ENCODE data around the gene BACE1. TPM values are rescaled to one million over a fixed set of nuclear protein-coding genes. Genes with fewer than 3 reads are reported as not detected.
"Not testable (repeated sequence)": the region's sequence is repeated elsewhere in the genome, so short reads cannot be mapped to it uniquely, and the experiment has no call there.

BACE1 gene
- total RNA-seq, 2 donors from 2014 or later: 12.4 to 28.4 TPM

DNA sequence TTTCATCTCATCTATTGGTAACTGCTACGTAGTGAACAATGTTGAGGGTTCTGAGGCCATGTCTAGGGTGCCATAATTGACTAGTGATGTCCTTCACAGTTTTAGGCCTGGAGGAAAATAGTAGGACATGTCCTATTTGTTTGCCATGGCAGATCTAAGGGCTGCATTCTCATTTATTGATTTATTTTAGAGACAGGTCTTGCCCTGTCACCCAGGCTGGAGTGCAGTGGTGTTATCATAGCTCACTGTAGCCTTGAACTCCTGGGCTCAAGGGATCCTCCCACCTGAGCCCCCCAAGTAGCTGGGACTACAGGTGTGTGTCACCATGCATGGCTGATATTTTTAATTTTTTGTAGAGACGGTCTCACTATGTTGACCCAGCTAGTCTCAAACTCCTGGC lies 16.8 kb upstream of the BACE1 start:
- no peaks in the 10 kb centered on the region for H3K9me3 ChIP-seq
- H3K27ac ChIP-seq: no peak overlapping the region
- DNase-seq (ENCODE audit: low spot score): no peak
- H3K4me1 ChIP-seq (replicated peaks): no peaks in the 10 kb centered on the region
- no peak overlapping the region for H3K4me3 ChIP-seq
- H3K27me3 ChIP-seq (replicated peaks; ENCODE audit: insufficient read depth): no peaks in the 10 kb centered on the region
- intact Hi-C loops (cut with DNase I): no loop called here
- H3K36me3 ChIP-seq: no peaks in the 10 kb centered on the region
- 100% methylated on average over 2 of the region's 2 CpGs for WGBS
- no peak for TF ChIP-seq POLR2AphosphoS5 (IDR thresholded peaks at IDR 0.05)
- TF ChIP-seq, protein P1, sequence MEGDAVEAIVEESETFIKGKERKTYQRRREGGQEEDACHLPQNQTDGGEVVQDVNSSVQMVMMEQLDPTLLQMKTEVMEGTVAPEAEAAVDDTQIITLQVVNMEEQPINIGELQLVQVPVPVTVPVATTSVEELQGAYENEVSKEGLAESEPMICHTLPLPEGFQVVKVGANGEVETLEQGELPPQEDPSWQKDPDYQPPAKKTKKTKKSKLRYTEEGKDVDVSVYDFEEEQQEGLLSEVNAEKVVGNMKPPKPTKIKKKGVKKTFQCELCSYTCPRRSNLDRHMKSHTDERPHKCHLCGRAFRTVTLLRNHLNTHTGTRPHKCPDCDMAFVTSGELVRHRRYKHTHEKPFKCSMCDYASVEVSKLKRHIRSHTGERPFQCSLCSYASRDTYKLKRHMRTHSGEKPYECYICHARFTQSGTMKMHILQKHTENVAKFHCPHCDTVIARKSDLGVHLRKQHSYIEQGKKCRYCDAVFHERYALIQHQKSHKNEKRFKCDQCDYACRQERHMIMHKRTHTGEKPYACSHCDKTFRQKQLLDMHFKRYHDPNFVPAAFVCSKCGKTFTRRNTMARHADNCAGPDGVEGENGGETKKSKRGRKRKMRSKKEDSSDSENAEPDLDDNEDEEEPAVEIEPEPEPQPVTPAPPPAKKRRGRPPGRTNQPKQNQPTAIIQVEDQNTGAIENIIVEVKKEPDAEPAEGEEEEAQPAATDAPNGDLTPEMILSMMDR (IDR thresholded peaks at IDR 0.05): no peak
- no peak for TF ChIP-seq POLR2A (IDR thresholded peaks at IDR 0.05)

DNA sequence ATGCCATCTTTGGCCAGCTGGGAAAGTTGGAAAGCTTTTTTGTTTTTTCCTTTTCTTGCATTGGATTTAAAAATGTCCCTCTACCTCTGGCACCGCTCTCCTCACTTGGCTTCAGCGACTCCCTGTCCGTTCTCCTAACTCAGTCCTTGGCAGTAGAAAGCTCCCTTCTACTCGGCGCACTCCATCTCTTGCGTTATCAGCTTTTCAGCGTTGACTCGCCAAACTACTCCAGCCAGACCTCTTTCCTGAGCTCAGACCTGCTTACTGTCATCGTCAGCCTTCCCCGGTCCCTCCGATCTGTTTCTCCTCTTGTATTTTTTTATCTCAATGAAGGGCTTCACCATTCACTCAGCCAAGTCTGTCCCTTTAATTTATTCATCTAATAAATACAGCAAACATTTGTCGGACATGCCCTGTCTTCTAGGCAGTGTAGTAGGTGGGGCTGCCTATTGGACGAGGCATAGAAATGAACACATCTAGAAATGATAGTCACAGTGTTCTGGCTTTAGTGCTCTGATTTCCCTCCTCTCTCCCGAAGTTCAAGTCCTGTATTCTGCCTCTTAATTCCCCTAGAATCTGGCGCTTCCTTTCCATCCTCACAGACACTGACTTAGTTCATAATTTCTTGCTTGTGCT lies 12.4 kb upstream of the BACE1 start:
- TF ChIP-seq POLR2A (IDR thresholded peaks at IDR 0.05) (no peak), POLR2AphosphoS5 (IDR thresholded peaks at IDR 0.05) (no peak)
- TF ChIP-seq, protein P1 (IDR thresholded peaks at IDR 0.05): no peak
- Histone ChIP-seq H3K27me3 (replicated peaks; ENCODE audit: insufficient read depth) (no peaks in the 10 kb centered on the region), H3K4me1 (replicated peaks) (no peaks in the 10 kb centered on the region), H3K9me3 (no peaks in the 10 kb centered on the region), H3K27ac (peak overlapping the region; percentile 89 to 91), H3K36me3 (no peaks in the 10 kb centered on the region), H3K4me3 (peak overlapping the region; percentile 68 to 86)
- DNase-seq (ENCODE audit: low spot score): peak; percentile 26
- intact Hi-C loops (cut with DNase I): no loop called here
- 4% methylated on average over 15 of the region's 15 CpGs for WGBS

DNA sequence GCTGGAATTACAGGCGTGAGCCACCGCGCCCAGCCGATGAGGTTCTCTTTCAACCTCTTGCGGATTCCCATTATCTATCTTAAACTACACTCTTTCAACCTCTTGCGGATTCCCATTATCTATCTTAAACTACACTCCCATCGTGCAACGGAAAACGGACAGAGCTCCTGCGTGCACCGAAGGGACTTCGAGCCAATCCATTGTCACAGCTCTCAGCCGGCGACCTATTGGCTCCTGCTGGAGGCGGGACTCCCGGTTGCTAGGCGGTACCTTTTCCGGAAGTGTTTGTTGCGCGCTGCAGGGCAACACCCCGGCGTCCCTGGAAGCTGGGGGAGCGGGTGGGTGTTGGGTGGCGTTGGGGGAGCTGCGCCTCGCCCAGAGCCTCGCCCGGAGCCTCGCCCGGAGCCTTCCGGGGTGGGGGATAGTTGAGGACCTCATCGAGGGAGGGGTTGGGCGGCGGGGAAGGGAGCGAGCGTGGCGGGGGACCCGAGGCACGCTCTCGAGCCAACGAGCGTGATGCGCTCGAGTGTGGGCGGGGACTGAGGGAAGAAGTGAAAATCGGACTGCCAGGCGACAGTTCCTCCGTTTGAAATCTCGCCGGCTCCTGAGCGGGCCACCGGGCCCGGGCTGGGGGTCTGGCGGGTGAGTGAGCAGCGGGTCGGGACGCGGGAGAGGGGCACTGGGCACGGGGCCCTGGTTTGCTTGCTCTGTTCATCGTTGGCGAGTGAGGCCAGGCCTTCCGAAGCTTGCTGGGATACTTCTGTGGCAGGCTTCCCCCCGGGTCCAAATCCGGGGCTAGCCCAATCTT lies 11.7 kb upstream of the BACE1 start, which contains the start of gene CEP164:
CEP164 (plus strand) TSS at position 288 of the 808 bp plus-strand sequence. CDS start 10,733 bp downstream, outside the sequence.
- Histone ChIP-seq H3K27me3 (replicated peaks; ENCODE audit: insufficient read depth) (no peaks in the 10 kb centered on the region), H3K27ac (peak within 1 kb of the TSS; percentile 89 to 91), H3K4me3 (peak within 1 kb of the TSS; percentile 68 to 86), H3K4me1 (replicated peaks) (no peaks in the 10 kb centered on the region), H3K9me3 (no peaks in the 10 kb centered on the region), H3K36me3 (no peaks in the 10 kb centered on the region)
- under 1% methylated on average over 64 of the region's 64 CpGs for WGBS
- intact Hi-C loops (cut with DNase I): no loop called here
- TF ChIP-seq, protein P1 (IDR thresholded peaks at IDR 0.05): no peak
- TF ChIP-seq POLR2AphosphoS5 (IDR thresholded peaks at IDR 0.05) (peak; percentile 92), POLR2A (IDR thresholded peaks at IDR 0.05) (peak; percentile 44)
- DNase-seq (ENCODE audit: low spot score): peak; percentile 96

DNA sequence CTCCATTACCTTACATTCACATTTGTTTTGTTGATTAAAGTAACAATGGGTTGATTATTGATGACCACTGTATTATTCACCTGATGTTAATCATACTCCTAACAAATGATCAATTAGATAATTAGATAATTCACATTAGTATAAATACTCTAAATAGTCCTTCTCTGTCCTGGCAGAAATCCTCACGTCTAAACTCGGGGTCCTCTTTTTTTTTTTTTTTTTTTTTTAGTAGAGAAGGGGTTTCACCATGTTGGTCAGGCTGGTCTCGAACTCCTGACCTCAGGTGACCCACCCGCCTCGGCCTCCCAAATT lies 11.2 kb upstream of the BACE1 start:
- 18% methylated on average over 5 of the region's 5 CpGs for WGBS
- intact Hi-C loops (cut with DNase I); H3K36me3 ChIP-seq; H3K9me3 ChIP-seq; H3K27me3 ChIP-seq (replicated peaks; ENCODE audit: insufficient read depth); H3K27ac ChIP-seq; DNase-seq (ENCODE audit: low spot score); H3K4me1 ChIP-seq (replicated peaks): not testable (repeated sequence)
- peak overlapping the region; percentile 68 to 86 for H3K4me3 ChIP-seq

DNA sequence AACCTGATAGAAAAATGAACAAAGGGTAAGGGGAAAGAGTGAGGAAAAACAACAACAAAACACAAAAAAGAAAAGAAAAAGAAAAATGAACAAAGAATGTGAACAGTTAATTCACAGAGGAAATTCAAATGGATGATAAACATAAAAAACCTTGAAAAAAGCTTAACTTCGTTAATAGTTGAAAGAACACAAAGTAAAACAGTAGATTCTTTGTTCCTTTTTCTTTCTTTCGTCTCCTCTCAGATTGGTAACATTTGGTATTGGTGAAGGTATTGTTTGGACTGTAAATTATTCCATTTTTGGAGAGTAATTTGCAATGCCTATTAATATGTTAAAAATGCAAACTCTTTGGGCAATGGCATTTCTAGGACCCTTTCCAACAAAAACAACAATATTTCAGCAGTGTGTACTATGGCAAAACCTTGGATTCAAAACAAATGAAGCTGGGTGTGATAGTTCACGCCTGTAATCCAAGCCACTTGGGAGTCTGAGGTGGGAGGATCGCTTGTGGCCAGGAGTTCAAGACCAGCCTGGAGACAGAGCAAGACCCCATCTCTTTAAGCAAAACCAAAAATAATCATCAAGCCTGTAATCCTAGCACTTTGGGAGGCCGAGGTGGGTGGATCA lies 3.3 kb upstream of the BACE1 start:
- 75% methylated on average over 5 of the region's 5 CpGs for WGBS
- Histone ChIP-seq H3K4me3 (no peak overlapping the region), H3K9me3 (no peaks in the 10 kb centered on the region), H3K27ac (no peak overlapping the region), H3K27me3 (replicated peaks; ENCODE audit: insufficient read depth) (no peaks in the 10 kb centered on the region), H3K36me3 (no peaks in the 10 kb centered on the region), H3K4me1 (replicated peaks) (peaks cover 10% of the 10 kb centered on the region)
- TF ChIP-seq POLR2A (IDR thresholded peaks at IDR 0.05) (no peak), POLR2AphosphoS5 (IDR thresholded peaks at IDR 0.05) (no peak)
- TF ChIP-seq, protein P1 (IDR thresholded peaks at IDR 0.05): no peak
- no peak for DNase-seq (ENCODE audit: low spot score)
- intact Hi-C loops (cut with DNase I): no loop called here
